BLaER1 treated with 17β-estradiol and CSF1 and Interleukin-3, amounts not matched to agents 10 nM and 100 nM (cell line): ENCODE measurements around the gene SLC35C1.

Experiments
- H3K27ac ChIP-seq, 11 experiments: shearing (Covaris generic); formaldehyde crosslinking; 2 replicates each; pipeline ENCODE4 v1.8.1; 2022
- H3K27me3 ChIP-seq, 11 experiments: shearing (Covaris generic); formaldehyde crosslinking; 2 replicates each; pipeline ENCODE4 v1.8.1; 2022
- H3K36me3 ChIP-seq, 11 experiments: shearing (Covaris generic); formaldehyde crosslinking; 2 replicates each; pipeline ENCODE4 v1.8.1; 2022
- H3K4me1 ChIP-seq, 10 experiments: shearing (Covaris generic); formaldehyde crosslinking; 2 replicates each; pipeline ENCODE4 v1.8.1; 2022
- H3K4me2 ChIP-seq, 11 experiments: shearing (Covaris generic); formaldehyde crosslinking; 2 replicates each; pipeline ENCODE4 v1.8.1; 2022
- H3K4me3 ChIP-seq, 10 experiments: shearing (Covaris generic); formaldehyde crosslinking; 2 replicates each; pipeline ENCODE4 v1.8.1; 2022
- H3K9ac ChIP-seq, 11 experiments: shearing (Covaris generic); formaldehyde crosslinking; 2 replicates each; pipeline ENCODE4 v1.8.1; 2022
- H3K9me3 ChIP-seq, 11 experiments: shearing (Covaris generic); formaldehyde crosslinking; replicated peaks in 1 of 11; 2 replicates each; pipeline ENCODE4 v1.8.1; 2022
- H4K20me1 ChIP-seq, 11 experiments: shearing (Covaris generic); formaldehyde crosslinking; 2 replicates each; pipeline ENCODE4 v1.8.1; 2022
- Cebpa-rat ChIP-seq, 11 experiments: shearing (Covaris generic); IDR thresholded peaks; 2 replicates each; pipeline ENCODE4 v1.8.1; 2022

SLC35C1 gene

DNA sequence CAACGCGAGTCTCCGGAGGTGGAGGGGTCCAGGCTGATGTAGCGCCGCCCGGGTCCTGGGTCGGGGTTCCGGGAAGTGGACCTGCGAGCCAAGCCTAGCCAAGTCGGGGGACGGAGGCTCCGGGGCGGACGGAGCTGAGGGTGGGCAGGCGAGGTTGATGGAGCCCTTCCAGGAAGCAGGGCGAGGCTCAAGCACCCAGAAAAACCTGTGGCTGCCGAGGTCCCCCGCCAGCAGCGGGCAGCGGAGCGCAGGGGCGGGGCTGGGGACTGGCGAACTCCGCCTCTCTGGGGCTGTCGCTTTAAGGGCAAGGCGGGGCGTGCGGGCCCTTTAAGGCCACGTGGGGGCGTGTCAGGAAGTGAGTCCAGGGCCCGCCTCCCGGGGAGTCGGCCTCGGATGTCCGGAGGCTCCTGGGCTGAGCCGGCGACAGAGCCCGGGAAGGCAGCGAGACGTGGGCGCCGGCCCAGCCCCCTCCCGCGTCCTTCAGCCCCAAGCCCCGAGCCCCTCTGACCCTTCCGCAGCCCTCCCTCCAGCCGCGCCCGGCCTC is at the start of gene SLC35C1:
Gene SLC35C1, plus strand, starts transcription at position 389 of the 544 bp plus-strand sequence. CDS start 653 bp downstream, outside the sequence.
- H3K9ac ChIP-seq: peak within 1 kb of the TSS; percentile 73 to 85 (median 82)
- peaks cover 9 to 38% (median 28%) of the 10 kb centered on the region in 11 experiments; a peak in 15 of 22 replicates for H4K20me1 ChIP-seq
- peaks cover 0 to 14% (median 5%) of the 10 kb centered on the region in 11 experiments; a peak in 6 of 22 replicates for H3K27me3 ChIP-seq
- H3K9me3 ChIP-seq: no peaks in the 10 kb centered on the region
- H3K27ac ChIP-seq: peak within 1 kb of the TSS; percentile 68 to 82 (median 72)
- peak within 1 kb of the TSS; percentile 88 to 100 (median 99) for H3K4me2 ChIP-seq
- H3K4me1 ChIP-seq: peaks cover 42 to 52% (median 45%) of the 10 kb centered on the region in 10 experiments
- TF ChIP-seq Cebpa-rat (IDR thresholded peaks at IDR 0.05): no peak
- peaks cover 3 to 25% (median 14%) of the 10 kb centered on the region in 11 experiments; a peak in 18 of 22 replicates for H3K36me3 ChIP-seq
- H3K4me3 ChIP-seq: peak within 1 kb of the TSS; percentile 69 to 86 (median 78)

DNA sequence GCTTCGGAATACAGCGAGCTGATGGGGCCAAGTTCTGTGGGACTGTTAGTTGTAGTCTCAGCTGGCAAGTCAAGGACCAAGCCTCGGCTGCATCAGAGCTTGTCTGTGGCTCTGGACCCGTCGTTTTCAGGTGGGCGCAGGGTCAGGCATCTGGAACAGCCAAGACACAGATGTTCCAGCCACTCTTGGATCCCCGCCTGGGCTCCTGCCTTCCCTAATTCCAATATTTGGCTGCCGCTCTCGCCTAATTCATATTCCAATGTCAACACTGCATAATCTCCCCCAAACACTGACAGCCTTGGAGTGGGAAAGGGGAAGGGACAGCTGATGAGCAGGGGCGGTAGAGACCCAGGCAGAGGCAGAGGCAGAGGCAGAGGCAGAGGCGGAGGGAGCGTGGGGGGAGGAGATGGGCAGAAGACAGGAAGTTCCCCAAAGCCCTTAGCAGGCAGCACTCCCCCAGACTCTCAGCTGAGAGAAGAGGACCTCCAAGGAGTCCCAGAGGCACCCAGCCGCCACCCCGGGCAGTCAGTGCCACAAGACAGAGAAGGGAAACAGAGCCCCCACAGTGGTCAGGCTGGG is 49.6 kb upstream of the SLC35C1 start:
- H4K20me1 ChIP-seq: no peaks in the 10 kb centered on the region; a peak in 1 of 22 replicates
- no peaks in the 10 kb centered on the region for H3K36me3 ChIP-seq
- H3K4me1 ChIP-seq: no peaks in the 10 kb centered on the region
- H3K9ac ChIP-seq: no peak overlapping the region
- no peak overlapping the region for H3K4me2 ChIP-seq
- no peak overlapping the region for H3K4me3 ChIP-seq
- no peaks in the 10 kb centered on the region for H3K27me3 ChIP-seq
- H3K27ac ChIP-seq: no peak overlapping the region
- H3K9me3 ChIP-seq: no peaks in the 10 kb centered on the region
- TF ChIP-seq Cebpa-rat (IDR thresholded peaks at IDR 0.05): no peak

- Histone ChIP-seq H3K9me3 (no peaks in the 10 kb centered on the region), H3K27me3 (no peaks in the 10 kb centered on the region), H3K4me2 (no peak overlapping the region), H4K20me1 (no peaks in the 10 kb centered on the region; a peak in 1 of 22 replicates), H3K27ac (no peak overlapping the region), H3K36me3 (no peaks in the 10 kb centered on the region), H3K9ac (no peak overlapping the region), H3K4me1 (no peaks in the 10 kb centered on the region), H3K4me3 (no peak overlapping the region)
- no peak for TF ChIP-seq Cebpa-rat (IDR thresholded peaks at IDR 0.05)
These were observed 48.5 kb upstream of the SLC35C1 start for GRCh38 chr11:45756384-45757010.

DNA sequence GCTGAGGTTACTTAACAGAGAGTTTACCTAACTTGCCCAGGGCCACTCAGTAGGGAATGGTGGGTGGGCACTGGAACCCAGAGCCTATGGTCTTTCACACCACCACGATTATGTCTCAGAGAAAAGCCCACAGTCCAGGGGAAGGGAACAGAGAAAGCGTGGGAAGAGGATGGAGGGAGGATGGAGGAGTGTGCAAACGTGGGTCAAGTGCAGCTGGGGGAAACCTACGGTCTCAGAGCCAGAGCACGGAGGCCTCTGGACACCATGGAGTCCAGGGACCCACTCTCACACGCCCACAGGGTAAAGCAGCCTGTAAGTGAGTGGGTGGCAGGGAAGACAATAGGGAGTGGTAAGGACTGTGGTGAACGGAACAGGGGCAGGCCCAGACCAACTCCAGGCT is 47.3 kb upstream of the SLC35C1 start:
- no peaks in the 10 kb centered on the region for H3K4me1 ChIP-seq
- no peak overlapping the region for H3K27ac ChIP-seq
- H3K4me3 ChIP-seq: no peak overlapping the region
- no peak overlapping the region for H3K4me2 ChIP-seq
- no peaks in the 10 kb centered on the region; a peak in 1 of 22 replicates for H4K20me1 ChIP-seq
- H3K27me3 ChIP-seq: no peaks in the 10 kb centered on the region
- H3K9me3 ChIP-seq: no peaks in the 10 kb centered on the region
- no peak overlapping the region for H3K9ac ChIP-seq
- no peak for TF ChIP-seq Cebpa-rat (IDR thresholded peaks at IDR 0.05)
- no peaks in the 10 kb centered on the region for H3K36me3 ChIP-seq

DNA sequence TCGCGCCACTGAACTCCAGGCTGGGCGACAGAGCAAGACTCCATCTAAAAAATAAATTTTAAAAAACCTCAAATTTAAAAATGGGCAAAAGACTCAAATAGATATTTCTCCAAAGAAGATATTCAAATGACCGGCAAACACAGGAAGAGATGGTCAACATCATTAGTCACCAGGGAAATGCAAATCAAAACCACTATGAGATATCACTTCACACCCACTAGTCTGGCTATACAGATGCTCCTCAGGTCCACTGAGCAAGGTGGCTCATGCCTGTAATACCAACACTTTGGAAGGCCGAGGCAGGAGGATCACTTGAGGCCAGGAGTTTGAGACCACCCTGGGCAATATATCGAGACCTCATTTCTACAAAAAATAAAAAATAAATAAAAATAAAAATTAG is 43.3 kb upstream of the SLC35C1 start:
- Histone ChIP-seq H3K9me3 (no peaks in the 10 kb centered on the region), H3K4me1 (no peaks in the 10 kb centered on the region), H3K27ac (no peak overlapping the region), H3K27me3 (no peaks in the 10 kb centered on the region), H4K20me1 (no peaks in the 10 kb centered on the region; a peak in 1 of 22 replicates), H3K36me3 (no peaks in the 10 kb centered on the region), H3K4me2 (no peak overlapping the region), H3K4me3 (no peak overlapping the region), H3K9ac (no peak overlapping the region)
- no peak for TF ChIP-seq Cebpa-rat (IDR thresholded peaks at IDR 0.05)

DNA sequence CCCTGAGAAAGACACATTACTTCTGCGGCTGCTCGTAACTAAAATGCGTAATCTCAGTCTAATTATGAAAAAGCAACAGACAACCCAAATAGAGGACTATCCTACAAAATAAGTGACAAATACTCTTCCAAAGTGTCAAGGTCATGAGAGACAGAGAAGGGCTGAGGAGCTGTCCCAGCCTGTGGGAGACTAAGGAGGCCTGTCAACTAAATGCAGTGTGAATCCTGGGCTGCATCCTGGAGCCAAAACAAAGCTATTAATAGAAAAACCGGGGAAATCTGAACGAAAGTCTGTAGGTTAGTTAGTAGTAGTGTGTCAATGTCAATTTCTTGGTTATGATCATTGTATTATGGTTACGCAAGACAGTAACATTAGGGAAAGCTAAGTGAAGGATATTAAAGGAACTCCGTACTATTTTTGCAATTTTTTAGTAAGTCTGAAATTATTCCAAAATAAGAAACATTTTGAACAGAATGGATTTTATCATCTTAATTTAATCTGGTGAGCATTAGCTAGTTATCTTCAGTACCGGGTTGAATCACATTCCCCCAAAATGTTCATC is 39.8 kb upstream of the SLC35C1 start:
- H3K9ac ChIP-seq: no peak overlapping the region
- no peaks in the 10 kb centered on the region for H4K20me1 ChIP-seq
- no peaks in the 10 kb centered on the region for H3K36me3 ChIP-seq
- no peak overlapping the region for H3K4me2 ChIP-seq
- H3K27ac ChIP-seq: no peak overlapping the region
- H3K4me3 ChIP-seq: no peak overlapping the region
- peak in 2 of 11 experiments; percentile 8 to 14; a peak in 1 of 22 replicates for TF ChIP-seq Cebpa-rat (IDR thresholded peaks at IDR 0.05)
- no peaks in the 10 kb centered on the region for H3K9me3 ChIP-seq
- H3K27me3 ChIP-seq: no peaks in the 10 kb centered on the region
- no peaks in the 10 kb centered on the region for H3K4me1 ChIP-seq

- TF ChIP-seq Cebpa-rat (IDR thresholded peaks at IDR 0.05): no peak
- H3K4me3 ChIP-seq: no peak overlapping the region
These were observed 39.1 kb upstream of the SLC35C1 start for GRCh38 chr11:45765836-45766235.

DNA sequence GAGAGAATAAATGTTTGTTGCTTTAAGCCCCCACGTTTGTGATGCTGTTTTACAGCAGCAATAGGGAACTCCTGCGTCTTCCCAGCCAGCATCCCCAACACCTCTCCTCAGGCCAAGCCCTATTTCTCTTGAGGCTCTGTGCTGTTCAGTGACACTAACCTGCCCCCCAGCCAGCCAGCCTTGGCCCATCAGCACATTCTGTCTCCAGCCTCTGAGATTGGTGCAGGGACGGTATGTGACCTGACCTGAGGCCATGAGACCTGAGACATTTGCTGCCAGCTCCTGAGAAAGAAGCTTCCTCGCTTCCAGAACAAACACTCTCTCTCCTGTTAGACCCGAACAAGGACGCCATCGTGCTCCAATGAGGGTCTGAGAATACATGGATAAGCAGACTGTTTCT is 38.5 kb upstream of the SLC35C1 start:
- H3K36me3 ChIP-seq: no peaks in the 10 kb centered on the region
- H3K4me2 ChIP-seq: no peak overlapping the region
- no peak overlapping the region for H3K4me3 ChIP-seq
- no peak overlapping the region for H3K9ac ChIP-seq
- H3K27me3 ChIP-seq: no peaks in the 10 kb centered on the region
- no peak overlapping the region for H3K27ac ChIP-seq
- TF ChIP-seq Cebpa-rat (IDR thresholded peaks at IDR 0.05): no peak
- no peaks in the 10 kb centered on the region for H3K9me3 ChIP-seq
- no peaks in the 10 kb centered on the region; a peak in 1 of 20 replicates for H3K4me1 ChIP-seq
- no peaks in the 10 kb centered on the region; a peak in 1 of 22 replicates for H4K20me1 ChIP-seq

More at GRCh38 chr11:45765836-45766235, 39.1 kb upstream of the SLC35C1 start:
- H3K4me1 ChIP-seq: no peaks in the 10 kb centered on the region
- H3K27ac ChIP-seq: no peak overlapping the region
- no peaks in the 10 kb centered on the region for H3K9me3 ChIP-seq
- H3K27me3 ChIP-seq: no peaks in the 10 kb centered on the region
- H3K36me3 ChIP-seq: no peaks in the 10 kb centered on the region
- no peaks in the 10 kb centered on the region; a peak in 1 of 22 replicates for H4K20me1 ChIP-seq
- no peak overlapping the region for H3K4me2 ChIP-seq
- H3K9ac ChIP-seq: no peak overlapping the region

DNA sequence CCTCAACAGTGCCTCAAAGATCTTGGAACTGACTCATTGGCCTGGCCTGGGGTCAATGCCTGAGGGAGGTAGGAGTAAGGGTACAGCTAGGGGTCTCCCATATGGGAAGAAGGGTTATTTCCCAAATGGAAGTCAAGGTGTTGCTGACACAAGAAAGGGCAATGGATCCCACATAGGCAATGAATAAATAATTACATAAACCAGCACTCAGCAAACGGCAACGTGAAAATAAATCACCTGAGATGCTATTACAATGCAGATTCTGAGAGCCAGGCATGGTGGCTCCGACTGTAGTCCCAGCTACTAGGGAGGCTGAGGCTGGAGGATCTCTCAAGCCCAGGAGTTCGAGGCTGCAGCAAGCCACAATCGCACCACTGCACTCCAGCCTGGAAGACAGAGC is 36.5 kb upstream of the SLC35C1 start:
- no peak for TF ChIP-seq Cebpa-rat (IDR thresholded peaks at IDR 0.05)
- peaks cover 0 to 7% (median 5%) of the 10 kb centered on the region in 10 experiments; a peak in 11 of 20 replicates for H3K4me1 ChIP-seq
- no peaks in the 10 kb centered on the region for H3K27me3 ChIP-seq
- H4K20me1 ChIP-seq: peaks cover 0 to 2% (median 0%) of the 10 kb centered on the region in 11 experiments; a peak in 1 of 22 replicates
- no peak overlapping the region for H3K9ac ChIP-seq
- no peaks in the 10 kb centered on the region for H3K9me3 ChIP-seq
- H3K4me2 ChIP-seq: no peak overlapping the region
- no peak overlapping the region for H3K27ac ChIP-seq
- no peaks in the 10 kb centered on the region for H3K36me3 ChIP-seq
- H3K4me3 ChIP-seq: no peak overlapping the region
